ENCODE data around the gene SPECC1L.

DNA sequence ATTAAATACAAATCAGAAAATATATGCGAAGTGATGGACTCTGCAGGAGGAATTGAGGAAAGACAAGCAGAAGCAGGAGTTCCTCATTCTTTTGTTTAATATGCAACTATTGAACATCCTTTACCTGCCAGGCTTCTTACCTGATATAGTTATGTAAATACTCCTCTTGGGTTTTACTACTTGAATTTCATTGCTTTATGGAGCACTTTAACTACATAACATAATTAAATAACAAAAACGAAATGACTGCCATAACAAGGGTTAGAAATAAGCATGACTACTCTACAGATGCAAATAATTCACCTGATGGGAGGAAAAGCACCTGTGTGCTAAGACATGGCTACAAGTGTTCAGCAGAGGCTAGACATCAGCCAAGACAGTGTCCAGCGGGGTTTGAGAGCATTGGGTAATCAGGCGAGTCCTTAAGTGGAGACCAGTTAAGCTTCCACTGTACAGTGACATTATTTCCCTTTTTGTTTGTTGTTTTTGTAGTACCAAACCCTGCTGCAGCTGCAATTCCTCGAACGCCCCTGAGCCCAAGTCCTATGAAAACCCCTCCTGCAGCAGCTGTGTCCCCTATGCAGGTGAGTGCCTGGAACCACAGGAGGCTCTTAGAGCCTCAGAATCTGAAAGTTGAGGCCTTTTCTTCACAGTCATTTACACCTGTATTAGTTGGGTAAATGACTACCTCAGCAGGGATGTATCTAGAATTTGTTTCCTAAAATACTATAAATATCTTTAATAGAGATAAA is 67.4 kb downstream of the SPECC1L start:
- TF ChIP-seq CTCF (IDR thresholded peaks at IDR 0.05): no peak
- no peak for TF ChIP-seq POLR2A (IDR thresholded peaks at IDR 0.05)

All from uterus (tissue), 2 donors.